Right lobe of liver (tissue), 6 donors: ENCODE data around the gene CTCFL. TPM values are rescaled to one million over a fixed set of nuclear protein-coding genes. Genes with fewer than 3 reads are reported as not detected.

Experiments
- ATAC-seq, 4 donors: fragments of 200-7000 bp; cut with Tn5 transposase; one replicate each; pipeline ENCODE4 v1.9.1; 2020; ENCODE audit warnings: mild to moderate bottlenecking in 4 of 4, moderate library complexity in 4 of 4
- DNase-seq, 3 donors: peaks; one replicate each; pipeline ENCODE4 v3.0.0-alpha.2; 2020
- H3K27ac ChIP-seq, 3 donors: fragments of 200-600 bp; one replicate each; pipeline ENCODE4 v1.8.0; 2022
- H3K27me3 ChIP-seq, 2 donors: fragments of 200-600 bp; one replicate each; pipeline ENCODE4 v1.8.0; 2022
- H3K36me3 ChIP-seq, 4 donors: fragments of 200-600 bp; sonication (generic) in 1 of 4; one replicate each; pipeline versions ENCODE4 v1.5.1 to v1.8.0; 2017 to 2022; ENCODE audit warnings: control low read depth in 1 of 4
- H3K4me1 ChIP-seq, 4 donors: fragments of 200-600 bp; sonication (generic) in 1 of 4; one replicate each; pipeline versions ENCODE4 v1.5.1 to v1.8.0; 2017 to 2022; ENCODE audit warnings: control low read depth in 1 of 4
- H3K4me3 ChIP-seq, 3 donors: fragments of 200-600 bp; one replicate each; pipeline ENCODE4 v1.8.0; 2022
- H3K9me3 ChIP-seq, 4 donors: fragments of 200-600 bp; sonication (generic) in 1 of 4; one replicate each; pipeline versions ENCODE4 v1.5.1 to v1.8.0; 2017 to 2022; ENCODE audit warnings: control low read depth in 1 of 4
- CTCF ChIP-seq, 4 donors: fragments of 200-600 bp in 3 of 4; fragments of 450-650 bp in 1 of 4; IDR thresholded peaks; one replicate each; pipeline versions ENCODE4 v1.5.1 to v1.8.0; 2016 to 2022; ENCODE audit warnings: antibody characterized with exemption in 4 of 4, mild to moderate bottlenecking in 2 of 4
- POLR2A ChIP-seq: fragments of 450-650 bp; IDR thresholded peaks from one replicate; pipeline ENCODE4 v1.6.1; 2017; ENCODE audit warnings: antibody characterized with exemption, mild to moderate bottlenecking
- WGBS: methylation state at CpG from one replicate; pipeline ENCODE4 v1.1.6; 2018; ENCODE audit warnings: low coverage, low lambda C conversion rate; ENCODE audit not compliant: insufficient coverage; ENCODE audit errors: missing lambda C conversion rate; 5-methylcytosine and 5-hydroxymethylcytosine counted together
- intact Hi-C, 2 donors: fragments of 100-400 bp; cut with DNase I; formaldehyde crosslinking; loops; one replicate each; pipeline versions ENCODE4 v1.11.2 to v1.14.1; 2022
- total RNA-seq, 6 experiments: library from RNA; depleted of rRNA in 2 of 6; stranded (reverse); fragments of >200 nt in 2 of 6; fragmentation: NEBNext Ultra II Directional in 3 of 6; extraction: Animal tissue kit (Norgen Biotek cat#: 25700) in 3 of 6; gene quantifications; one replicate each; pipeline versions ENCODE4 v1.1.0 to v1.2.4, GENCODE V29; 2016 to 2023
- donor health status: DM: no; HTN: yes; CAD: no.
- donor health status: DM: no; HTN: no; CAD: no.
- donor health status: DM: no; HTN: no; CAD: no.
- donor health status: DM: no; HTN: yes; CAD: no.
- donor health status: DM: no; HTN: yes; CAD: no.

Gene CTCFL
- total RNA-seq, 6 experiments from 2014 or later, result 0.09 to 0.50 (median 0.33) TPM; not detected in 2

GRCh38 chr20:57544838-57545564 lies 20.1 kb upstream of the CTCFL start:
- DNase-seq (peak in 1 of 3 donors; percentile 51), ATAC-seq (peak; percentile 9 to 38 (median 34))
- Histone ChIP-seq H3K36me3 (no peaks in the 10 kb centered on the region), H3K27me3 (no peaks in the 10 kb centered on the region), H3K9me3 (no peaks in the 10 kb centered on the region), H3K4me3 (no peak overlapping the region), H3K4me1 (peaks cover 0 to 36% (median 10%) of the 10 kb centered on the region in 4 donors), H3K27ac (peak overlapping the region in 2 of 3 donors; percentile 77 to 80)
- TF ChIP-seq POLR2A (no peak), CTCF (IDR thresholded peaks at IDR 0.05) (no peak)
- intact Hi-C loops, result no loop called here
- WGBS, result 46% methylated on average over 12 of the region's 12 CpGs

- DNase-seq (no peak), ATAC-seq (peak in 1 of 4 donors; percentile 25)
- Histone ChIP-seq H3K4me1 (peaks cover 0 to 32% (median 10%) of the 10 kb centered on the region in 4 donors), H3K36me3 (no peaks in the 10 kb centered on the region), H3K4me3 (no peak overlapping the region), H3K27ac (peak overlapping the region in 2 of 3 donors; percentile 77 to 80), H3K9me3 (no peaks in the 10 kb centered on the region), H3K27me3 (no peaks in the 10 kb centered on the region)
- intact Hi-C loops, result no loop called here
- TF ChIP-seq CTCF (IDR thresholded peaks at IDR 0.05) (no peak), POLR2A (no peak)
- 82% methylated on average over 2 of the region's 2 CpGs for WGBS
These were observed 18.8 kb upstream of the CTCFL start for GRCh38 chr20:57543754-57544153.

DNA sequence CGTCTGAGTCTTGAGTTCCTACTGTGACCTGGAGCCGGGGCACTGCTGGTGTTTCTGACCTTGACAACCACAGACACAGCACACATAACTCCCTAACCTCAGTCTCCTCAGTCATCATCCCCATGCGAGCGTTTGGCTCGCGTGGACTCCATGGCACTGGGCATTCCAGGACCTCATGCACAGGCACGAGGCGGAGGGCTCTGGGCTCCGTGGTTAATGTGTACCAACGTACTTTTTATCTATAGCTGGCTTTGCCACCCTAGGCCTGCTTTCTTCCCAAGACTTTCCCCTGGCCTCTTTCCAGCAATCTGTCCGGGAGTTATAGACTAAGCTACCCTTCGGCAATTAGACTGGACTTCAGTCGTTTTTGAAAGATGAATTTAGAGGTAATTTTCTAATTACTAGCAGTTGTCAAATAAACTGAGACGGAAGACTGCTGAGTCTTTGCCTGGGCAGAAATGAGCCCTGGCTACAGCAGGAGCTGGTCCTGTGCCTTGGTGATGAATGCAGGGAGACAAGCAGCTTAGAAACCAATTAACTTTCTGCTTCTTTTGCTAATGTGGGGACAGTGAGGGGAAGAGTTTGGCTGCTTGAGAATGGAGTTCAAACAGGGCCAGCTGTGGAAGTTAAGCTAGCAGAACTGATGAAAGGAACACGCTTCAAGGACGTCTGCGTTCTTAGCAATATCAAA lies 16.1 kb upstream of the CTCFL start:
- no peak for DNase-seq
- Histone ChIP-seq H3K9me3 (no peaks in the 10 kb centered on the region), H3K4me3 (no peak overlapping the region), H3K27me3 (no peaks in the 10 kb centered on the region), H3K4me1 (peaks cover 0 to 24% (median 9%) of the 10 kb centered on the region in 4 donors), H3K27ac (no peak overlapping the region), H3K36me3 (no peaks in the 10 kb centered on the region)
- ATAC-seq, result no peak
- WGBS, result 70% methylated on average over 9 of the region's 17 CpGs
- intact Hi-C loops, result no loop called here
- no peak for TF ChIP-seq CTCF (IDR thresholded peaks at IDR 0.05)
- TF ChIP-seq POLR2A, result no peak

GRCh38 chr20:57539889-57540288 lies 14.9 kb upstream of the CTCFL start:
- no peak for ATAC-seq
- TF ChIP-seq POLR2A (no peak), CTCF (IDR thresholded peaks at IDR 0.05) (no peak)
- Histone ChIP-seq H3K4me3 (no peak overlapping the region), H3K27ac (no peak overlapping the region), H3K36me3 (no peaks in the 10 kb centered on the region), H3K27me3 (no peaks in the 10 kb centered on the region), H3K9me3 (no peaks in the 10 kb centered on the region), H3K4me1 (peaks cover 0 to 16% (median 5%) of the 10 kb centered on the region in 4 donors)
- intact Hi-C loops, result no loop called here
- WGBS, result 90% methylated on average over 12 of the region's 12 CpGs
- no peak for DNase-seq
